Stimulated activated naive CD8-positive, alpha-beta T cell treated with anti-CD3 and anti-CD28 coated beads, Interleukin-15, Interleukin-2, amounts not matched to agents 100 U/mL and 50 U/mL, for 24 hours (primary cell): Measurements from ENCODE around the gene CYTH1.
"Not testable (repeated sequence)": the region's sequence is repeated elsewhere in the genome, so short reads cannot be mapped to it uniquely, and the experiment has no call there.

Experiments used
- ATAC-seq: fragments of 150-1000 bp; cut with Tn5 transposase; one replicate; pipeline ENCODE4 v1.10.0; 2021
- DNase-seq: peaks from one replicate; pipeline ENCODE4 v3.0.0; 2021

Gene CYTH1

GRCh38 chr17:78687125-78687524 lies 94.9 kb downstream of the CYTH1 start:
- DNase-seq: no peak
- ATAC-seq: no peak

GRCh38 chr17:78684026-78684425 lies 98.0 kb downstream of the CYTH1 start:
- ATAC-seq: no peak

GRCh38 chr17:78683408-78683961 lies 98.6 kb downstream of the CYTH1 start:
- DNase-seq (no peak), ATAC-seq (no peak)

More at GRCh38 chr17:78684026-78684425, 98.0 kb downstream of the CYTH1 start:
- DNase-seq: no peak

- ATAC-seq: no peak
- DNase-seq: no peak
Measured at GRCh38 chr17:78682363-78682762, 99.7 kb downstream of the CYTH1 start.

GRCh38 chr17:78680436-78680835 lies 101.6 kb downstream of the CYTH1 start:
- ATAC-seq (no peak), DNase-seq (no peak)

GRCh38 chr17:78679495-78680395 lies 102.3 kb downstream of the CYTH1 start:
- DNase-seq (no peak), ATAC-seq (no peak)

- ATAC-seq: no peak
- no peak for DNase-seq
Measured at GRCh38 chr17:78678711-78679110, 103.4 kb downstream of the CYTH1 start.

GRCh38 chr17:78678222-78678557 lies 103.9 kb downstream of the CYTH1 start:
- ATAC-seq (no peak), DNase-seq (no peak)

GRCh38 chr17:78677303-78678221 lies 104.5 kb downstream of the CYTH1 start:
- ATAC-seq (no peak), DNase-seq (no peak)

GRCh38 chr17:78676412-78677302 lies 105.4 kb downstream of the CYTH1 start:
- ATAC-seq (no peak), DNase-seq (no peak)

- ATAC-seq: no peak
- DNase-seq: no peak
Measured at GRCh38 chr17:78675836-78676235, 106.2 kb downstream of the CYTH1 start.

- DNase-seq: no peak
- no peak for ATAC-seq
Measured at GRCh38 chr17:78675316-78675616, 106.8 kb downstream of the CYTH1 start.

GRCh38 chr17:78674595-78675315 lies 107.3 kb downstream of the CYTH1 start:
- no peak for ATAC-seq

GRCh38 chr17:78674156-78674555 lies 107.9 kb downstream of the CYTH1 start:
- DNase-seq: no peak
- no peak for ATAC-seq

More at GRCh38 chr17:78674595-78675315, 107.3 kb downstream of the CYTH1 start:
- no peak for DNase-seq

- no peak for ATAC-seq
- no peak for DNase-seq
Measured at GRCh38 chr17:78673395-78673794, 108.7 kb downstream of the CYTH1 start.

- DNase-seq (no peak), ATAC-seq (no peak)
Measured at GRCh38 chr17:78672871-78673371, 109.2 kb downstream of the CYTH1 start.

- ATAC-seq: no peak
- DNase-seq: no peak
Measured at GRCh38 chr17:78672005-78672404, 110.1 kb downstream of the CYTH1 start.

GRCh38 chr17:78671726-78672001 lies 110.4 kb downstream of the CYTH1 start:
- DNase-seq, ATAC-seq: not testable (repeated sequence)

- ATAC-seq (no peak), DNase-seq (no peak)
Measured at GRCh38 chr17:78670850-78671725, 111.0 kb downstream of the CYTH1 start.

GRCh38 chr17:78669975-78670518 lies 112.0 kb downstream of the CYTH1 start:
- DNase-seq: no peak
- no peak for ATAC-seq
